ENCODE results near the gene MCFD2.

Gene MCFD2

GRCh38 chr2:46915281-46915810 lies at the start of gene MCFD2:
TSS of gene MCFD2 (minus strand) at chr2:46915806. CDS start at chr2:46909171, 6,635 bp downstream.
- no peak for DNase-seq

GRCh38 chr2:46964835-46965560 lies 49.4 kb upstream of the MCFD2 start:
- no peak for DNase-seq

GRCh38 chr2:46963941-46964673 lies 48.5 kb upstream of the MCFD2 start:
- no peak for DNase-seq

- no peak for DNase-seq
Observed at GRCh38 chr2:46963210-46963609, 47.6 kb upstream of the MCFD2 start.

GRCh38 chr2:46962751-46963150 lies 47.1 kb upstream of the MCFD2 start:
- DNase-seq, result no peak

GRCh38 chr2:46960618-46961017 lies 45.0 kb upstream of the MCFD2 start:
- DNase-seq, result no peak

GRCh38 chr2:46958431-46959017 lies 42.9 kb upstream of the MCFD2 start:
- DNase-seq, result no peak

- no peak for DNase-seq
Observed at GRCh38 chr2:46956981-46957531, 41.5 kb upstream of the MCFD2 start.

- no peak for DNase-seq
Observed at GRCh38 chr2:46955764-46956163, 40.2 kb upstream of the MCFD2 start.

GRCh38 chr2:46954951-46955571 lies 39.5 kb upstream of the MCFD2 start:
- DNase-seq, result no peak

GRCh38 chr2:46952171-46952570 lies 36.6 kb upstream of the MCFD2 start:
- DNase-seq, result no peak

- no peak for DNase-seq
Observed at GRCh38 chr2:46951290-46952064, 35.9 kb upstream of the MCFD2 start.

- DNase-seq, result no peak
Observed at GRCh38 chr2:46950314-46950713, 34.7 kb upstream of the MCFD2 start.

- DNase-seq, result no peak
Observed at GRCh38 chr2:46947841-46948240, 32.2 kb upstream of the MCFD2 start.

- no peak for DNase-seq
Observed at GRCh38 chr2:46945671-46946070, 30.1 kb upstream of the MCFD2 start.

- DNase-seq, result no peak
Observed at GRCh38 chr2:46943881-46944798, 28.5 kb upstream of the MCFD2 start.

- no peak for DNase-seq
Observed at GRCh38 chr2:46942891-46943626, 27.5 kb upstream of the MCFD2 start.

- no peak for DNase-seq
Observed at GRCh38 chr2:46942143-46942526, 26.5 kb upstream of the MCFD2 start.

- no peak for DNase-seq
Observed at GRCh38 chr2:46939626-46940359, 24.2 kb upstream of the MCFD2 start.

GRCh38 chr2:46937471-46937901 lies 21.9 kb upstream of the MCFD2 start:
- DNase-seq, result no peak
